H1 (cell line): ENCODE data around the gene LRRC37A3. TPM values are rescaled to one million over a fixed set of nuclear protein-coding genes. Genes with fewer than 3 reads are reported as not detected.
A peak's percentile ranks its signal among the peaks of the same experiment; 100 is the strongest.
"Not testable (repeated sequence)": the region's sequence is repeated elsewhere in the genome, so short reads cannot be mapped to it uniquely, and the experiment has no call there.

Experiments used
- CTCF ChIA-PET: fragments of 300-600 bp; sonication (Branson Sonifier 250); formaldehyde crosslinking; loops from one replicate; lab custom pipeline; 2021; ENCODE audit not compliant: partially characterized antibody; lab: Charles Lee
- POLR2A ChIA-PET: fragments of 300-600 bp; sonication (Branson Sonifier 250); formaldehyde crosslinking; loops from one replicate; lab custom pipeline; 2021; ENCODE audit warnings: inconsistent platforms; ENCODE audit not compliant: partially characterized antibody; lab: Charles Lee
- DNase-seq, 2 experiments: peaks; one replicate each; pipeline versions ENCODE4 v3.0.0 to v3.0.0-alpha.2; 2010 to 2022; ENCODE audit warnings: low spot score in 2 of 2, low read depth in 1 of 2, mixed read lengths in 1 of 2
- FAIRE-seq: peaks from 2 replicates; lab custom pipeline; 2011; peaks lifted over from hg19 to GRCh38; lab: Jason Lieb, UNC
- H2AFZ ChIP-seq: 2 replicates; pipeline ENCODE4 v1.8.1; 2012; ENCODE audit warnings: low read length, inconsistent platforms
- H2AK5ac ChIP-seq: 2 replicates; pipeline ENCODE4 v1.6.1; 2013; ENCODE audit warnings: low read depth, low read length
- H2BK120ac ChIP-seq: replicated peaks from 2 replicates; pipeline ENCODE3; 2013; ENCODE audit warnings: low read depth, low read length, inconsistent platforms
- H2BK12ac ChIP-seq: 2 replicates; pipeline ENCODE4 v1.6.1; 2013; ENCODE audit warnings: low read depth, low read length
- H2BK15ac ChIP-seq: 2 replicates; pipeline ENCODE4 v1.6.1; 2013; ENCODE audit warnings: low read length
- H2BK20ac ChIP-seq: 2 replicates; pipeline ENCODE4 v1.6.1; 2013; ENCODE audit warnings: low read length
- H2BK5ac ChIP-seq: 2 replicates; pipeline ENCODE4 v1.6.1; 2013; ENCODE audit warnings: low read depth, low read length
- H3K14ac ChIP-seq: 2 replicates; pipeline ENCODE4 v1.6.1; 2013; ENCODE audit warnings: inconsistent platforms; ENCODE audit not compliant: insufficient read length
- H3K18ac ChIP-seq: 2 replicates; pipeline ENCODE4 v1.6.1; 2013; ENCODE audit warnings: low read length; ENCODE audit errors: extremely low read depth
- H3K23ac ChIP-seq: 2 replicates; pipeline ENCODE4 v1.6.1; 2013; ENCODE audit warnings: inconsistent platforms; ENCODE audit not compliant: insufficient read length
- H3K23me2 ChIP-seq: 2 replicates; pipeline ENCODE4 v1.6.1; 2013; ENCODE audit warnings: low read depth, low read length
- H3K27ac ChIP-seq: 2 replicates; pipeline ENCODE4 v1.6.1; 2011; ENCODE audit warnings: low read depth, low read length, inconsistent platforms
- H3K27me3 ChIP-seq, 4 experiments: replicated peaks in 1 of 4; 1 replicate in 1 of 4; 2 replicates in 3 of 4; pipeline versions ENCODE4 v1.6.1 to v1.8.1; 2011 to 2013; ENCODE audit warnings: low read length in 3 of 4, mild to moderate bottlenecking in 3 of 4, inconsistent platforms in 2 of 4, mixed read lengths in 2 of 4, moderate library complexity in 1 of 4; ENCODE audit not compliant: control insufficient read depth in 3 of 4, insufficient read depth in 3 of 4; ENCODE audit errors: extremely low read depth in 1 of 4
- H3K36me3 ChIP-seq, 4 experiments: 2 replicates each; pipeline versions ENCODE4 v1.6.1 to v1.8.1; 2011 to 2013; ENCODE audit warnings: mild to moderate bottlenecking in 4 of 4, low read length in 3 of 4, moderate library complexity in 2 of 4, control low read depth in 1 of 4, inconsistent platforms in 1 of 4; ENCODE audit not compliant: insufficient read depth in 4 of 4, control insufficient read depth in 2 of 4
- H3K4ac ChIP-seq: replicated peaks from 2 replicates; pipeline ENCODE3; 2013; ENCODE audit warnings: low read length, low read depth, mixed read lengths, inconsistent platforms; ENCODE audit not compliant: insufficient read length
- H3K4me1 ChIP-seq, 4 experiments: replicated peaks in 1 of 4; 1 replicate in 1 of 4; 2 replicates in 3 of 4; pipeline versions ENCODE4 v1.6.1 to v1.8.1; 2011 to 2013; ENCODE audit warnings: low read length in 3 of 4, inconsistent platforms in 2 of 4, mixed read lengths in 1 of 4; ENCODE audit not compliant: insufficient read depth in 4 of 4, control insufficient read depth in 3 of 4
- H3K4me2 ChIP-seq, 2 experiments: 2 replicates each; pipeline versions ENCODE4 v1.6.1 to v1.8.1; 2011 to 2013; ENCODE audit warnings: low read depth in 2 of 2, low read length in 2 of 2, control low read depth in 1 of 2, inconsistent platforms in 1 of 2, mild to moderate bottlenecking in 1 of 2; ENCODE audit not compliant: insufficient read depth in 1 of 2
- H3K4me3 ChIP-seq, 4 experiments: fragments of 200-600, 300-600 bp in 1 of 4; sonication (generic), shearing (Covaris generic), sonication (Bioruptor Twin) in 1 of 4; 2 replicates each; pipeline versions ENCODE4 v1.5.1 to v1.8.1; 2011 to 2016; ENCODE audit warnings: low read length in 4 of 4, low read depth in 3 of 4, control low read depth in 2 of 4, inconsistent platforms in 2 of 4, mild to moderate bottlenecking in 2 of 4, mixed read lengths in 1 of 4, moderate library complexity in 1 of 4; ENCODE audit not compliant: insufficient read depth in 2 of 4; ENCODE audit errors: extremely low read depth in 1 of 4
- H3K56ac ChIP-seq: replicated peaks from 2 replicates; pipeline ENCODE3; 2013; ENCODE audit warnings: low read depth, mild to moderate bottlenecking, mixed read lengths, low read length, inconsistent platforms; ENCODE audit not compliant: insufficient read length
- H3K79me1 ChIP-seq: 2 replicates; pipeline ENCODE4 v1.6.1; 2013; ENCODE audit warnings: low read depth, low read length, control low read depth
- H3K79me2 ChIP-seq, 2 experiments: 2 replicates each; pipeline versions ENCODE4 v1.6.1 to v1.8.1; 2012 to 2013; ENCODE audit warnings: low read length in 2 of 2, mild to moderate bottlenecking in 2 of 2, inconsistent platforms in 1 of 2; ENCODE audit not compliant: insufficient read depth in 2 of 2, control insufficient read depth in 1 of 2
- H3K9ac ChIP-seq, 4 experiments: replicated peaks in 1 of 4; 1 replicate in 1 of 4; 2 replicates in 3 of 4; pipeline versions ENCODE4 v1.6.1 to v1.8.1; 2011 to 2013; ENCODE audit warnings: low read depth in 3 of 4, low read length in 3 of 4, control low read depth in 2 of 4, mild to moderate bottlenecking in 2 of 4, moderate library complexity in 2 of 4, inconsistent platforms in 1 of 4; ENCODE audit errors: extremely low read depth in 1 of 4
- H3K9me3 ChIP-seq, 2 experiments: 2 replicates each; pipeline versions ENCODE4 v1.6.1 to v1.8.1; 2012 to 2013; ENCODE audit warnings: mild to moderate bottlenecking in 2 of 2, moderate library complexity in 2 of 2, control low read depth in 1 of 2, inconsistent platforms in 1 of 2, low read depth in 1 of 2, low read length in 1 of 2, mixed read lengths in 1 of 2; ENCODE audit not compliant: insufficient read depth in 2 of 2
- H4K20me1 ChIP-seq, 2 experiments: replicated peaks in 1 of 2; 2 replicates each; pipeline versions ENCODE3 to v1.8.1; 2011 to 2013; ENCODE audit warnings: inconsistent platforms in 2 of 2, low read length in 2 of 2, mild to moderate bottlenecking in 1 of 2; ENCODE audit not compliant: insufficient read depth in 2 of 2, control insufficient read depth in 1 of 2
- H4K5ac ChIP-seq: 2 replicates; pipeline ENCODE4 v1.6.1; 2013; ENCODE audit warnings: low read length, low read depth, mixed read lengths, inconsistent platforms; ENCODE audit not compliant: insufficient read length
- H4K8ac ChIP-seq: 2 replicates; pipeline ENCODE4 v1.8.0; 2013; ENCODE audit warnings: mild to moderate bottlenecking, moderate library complexity, low read length, inconsistent platforms; ENCODE audit not compliant: insufficient read depth; ENCODE audit errors: extremely low read depth
- H4K91ac ChIP-seq: replicated peaks from 2 replicates; pipeline ENCODE3; 2013; ENCODE audit warnings: low read length, mixed read lengths, inconsistent platforms; ENCODE audit not compliant: insufficient read length
- CTCF ChIP-seq, 3 experiments: IDR thresholded peaks; 1 replicate in 2 of 3; 2 replicates in 1 of 3; pipeline versions ENCODE4 v1.5.1 to v1.6.1; 2011; ENCODE audit warnings: low read length in 3 of 3, mild to moderate bottlenecking in 3 of 3, inconsistent platforms in 2 of 3, low read depth in 1 of 3, moderate library complexity in 1 of 3; ENCODE audit not compliant: insufficient read depth in 1 of 3; ENCODE audit errors: control extremely low read depth in 1 of 3
- RAD21 ChIP-seq, 2 experiments: IDR thresholded peaks in 1 of 2; conservative IDR thresholded peaks in 1 of 2; 2 replicates each; pipeline ENCODE4 v1.6.1; 2011; ENCODE audit warnings: low read depth in 2 of 2, low read length in 2 of 2, improper control_type of control experiment in 1 of 2, inconsistent platforms in 1 of 2, mild to moderate bottlenecking in 1 of 2, moderate library complexity in 1 of 2
- WGBS, 2 experiments: shearing (Covaris generic) in 1 of 2; methylation state at CpG; one replicate each; pipeline versions ENCODE4 v1.1.6 to v1.1.7; 2013 to 2015; ENCODE audit warnings: low lambda C conversion rate in 2 of 2, mixed read lengths in 2 of 2, inconsistent platforms in 1 of 2, low coverage in 1 of 2, missing lambda C conversion rate in 1 of 2; ENCODE audit not compliant: insufficient replicate concordance in 2 of 2, insufficient coverage in 1 of 2, insufficient read length in 1 of 2; ENCODE audit errors: extremely low coverage in 1 of 2, missing lambda C conversion rate in 1 of 2; 5-methylcytosine and 5-hydroxymethylcytosine counted together
- polyA plus RNA-seq, 7 experiments: library from polyadenylated mRNA; depleted of rRNA in 3 of 7; stranded (reverse) in 5 of 7; unstranded in 2 of 7; fragments of >200 nt in 5 of 7; fragments of 200-250 nt in 2 of 7; gene quantifications; 1 replicate in 5 of 7; 2 replicates in 1 of 7; 4 replicates in 1 of 7; pipeline versions ENCODE4 v1.2.1 to v1.2.3, GENCODE V29; 2011 to 2013; ENCODE audit warnings: missing spikeins in 2 of 7, mixed read lengths in 2 of 7
- total RNA-seq: library from RNA; stranded (reverse); fragmentation: NEBNext Ultra II Directional; extraction: Animal tissue kit (Norgen Biotek cat#: 25700); gene quantifications from 2 replicates; pipeline ENCODE4 v1.2.1, GENCODE V29; 2021

The LRRC37A3 gene
- total and polyA plus RNA-seq, 2 of the 8 experiments (the other 6 are each of a cell fraction or from before 2014, with no cell fraction given): 2.7 to 9.4 TPM

- H4K91ac ChIP-seq, H3K9me3 ChIP-seq, H2BK20ac ChIP-seq, H2BK120ac ChIP-seq, H3K79me1 ChIP-seq, H3K4ac ChIP-seq, H3K4me2 ChIP-seq, H2BK15ac ChIP-seq, H3K18ac ChIP-seq, H2BK5ac ChIP-seq, H2BK12ac ChIP-seq, H4K20me1 ChIP-seq, H2AK5ac ChIP-seq, H3K23ac ChIP-seq, H3K27ac ChIP-seq, H4K5ac ChIP-seq, H3K27me3 ChIP-seq, H3K9ac ChIP-seq, H3K14ac ChIP-seq, FAIRE-seq, H3K79me2 ChIP-seq, H3K4me1 ChIP-seq, H3K23me2 ChIP-seq, H3K36me3 ChIP-seq, H3K56ac ChIP-seq, H3K4me3 ChIP-seq, POLR2A ChIA-PET, H4K8ac ChIP-seq: not testable (repeated sequence)
- WGBS, 2 experiments: 53% methylated on average over 36 of the region's 49 CpGs; no CpG with 5 or more reads in 1 of the 2 experiments
- H2AFZ ChIP-seq: 0 out of 2 replicates have a peak overlapping the region, but pooled peaks have one; percentile 70
- DNase-seq: peak; percentile 21 to 97
- CTCF ChIA-PET: interaction anchor here (1.2 kb wide), 1 partner anchor 91 kb away, joined by 4 read pairs; no protein-coding TSS in a partner anchor
- TF ChIP-seq CTCF (IDR thresholded peaks at IDR 0.05; ENCODE audit: control extremely low read depth in 1 of 3, insufficient read depth in 1 of 3, low read depth in 1 of 3, low read length in 3 of 3): peak; percentile 51 to 63 (median 62)
- TF ChIP-seq RAD21 (IDR thresholded peaks at IDR 0.05 in 1 of 2, conservative IDR thresholded peaks at IDR 0.05 in 1 of 2; ENCODE audit: low read depth in 2 of 2, low read length in 2 of 2): peak; percentile 52 to 63
Measured at GRCh38 chr17:64847504-64848466, 71.5 kb downstream of the LRRC37A3 start.
